H1 (cell line): ENCODE data around the gene AIF1. TPM values are rescaled to one million over a fixed set of nuclear protein-coding genes. Genes with fewer than 3 reads are reported as not detected.
A peak's percentile ranks its signal among the peaks of the same experiment; 100 is the strongest.

ENCODE experiments used
- CTCF ChIA-PET: fragments of 300-600 bp; sonication (Branson Sonifier 250); formaldehyde crosslinking; loops from one replicate; lab custom pipeline; 2021; ENCODE audit not compliant: partially characterized antibody; lab: Charles Lee
- POLR2A ChIA-PET: fragments of 300-600 bp; sonication (Branson Sonifier 250); formaldehyde crosslinking; loops from one replicate; lab custom pipeline; 2021; ENCODE audit warnings: inconsistent platforms; ENCODE audit not compliant: partially characterized antibody; lab: Charles Lee
- DNase-seq, 2 experiments: peaks; one replicate each; pipeline versions ENCODE4 v3.0.0 to v3.0.0-alpha.2; 2010 to 2022; ENCODE audit warnings: low spot score in 2 of 2, low read depth in 1 of 2, mixed read lengths in 1 of 2
- FAIRE-seq: peaks from 2 replicates; lab custom pipeline; 2011; peaks lifted over from hg19 to GRCh38; lab: Jason Lieb, UNC
- H2AFZ ChIP-seq: 2 replicates; pipeline ENCODE4 v1.8.1; 2012; ENCODE audit warnings: low read length, inconsistent platforms
- H2AK5ac ChIP-seq: 2 replicates; pipeline ENCODE4 v1.6.1; 2013; ENCODE audit warnings: low read depth, low read length
- H2BK120ac ChIP-seq: replicated peaks from 2 replicates; pipeline ENCODE3; 2013; ENCODE audit warnings: low read depth, low read length, inconsistent platforms
- H2BK12ac ChIP-seq: 2 replicates; pipeline ENCODE4 v1.6.1; 2013; ENCODE audit warnings: low read depth, low read length
- H2BK15ac ChIP-seq: 2 replicates; pipeline ENCODE4 v1.6.1; 2013; ENCODE audit warnings: low read length
- H2BK20ac ChIP-seq: 2 replicates; pipeline ENCODE4 v1.6.1; 2013; ENCODE audit warnings: low read length
- H2BK5ac ChIP-seq: 2 replicates; pipeline ENCODE4 v1.6.1; 2013; ENCODE audit warnings: low read depth, low read length
- H3K14ac ChIP-seq: 2 replicates; pipeline ENCODE4 v1.6.1; 2013; ENCODE audit warnings: inconsistent platforms; ENCODE audit not compliant: insufficient read length
- H3K18ac ChIP-seq: 2 replicates; pipeline ENCODE4 v1.6.1; 2013; ENCODE audit warnings: low read length; ENCODE audit errors: extremely low read depth
- H3K23ac ChIP-seq: 2 replicates; pipeline ENCODE4 v1.6.1; 2013; ENCODE audit warnings: inconsistent platforms; ENCODE audit not compliant: insufficient read length
- H3K23me2 ChIP-seq: 2 replicates; pipeline ENCODE4 v1.6.1; 2013; ENCODE audit warnings: low read depth, low read length
- H3K27ac ChIP-seq: 2 replicates; pipeline ENCODE4 v1.6.1; 2011; ENCODE audit warnings: low read depth, low read length, inconsistent platforms
- H3K27me3 ChIP-seq, 4 experiments: replicated peaks in 1 of 4; 1 replicate in 1 of 4; 2 replicates in 3 of 4; pipeline versions ENCODE4 v1.6.1 to v1.8.1; 2011 to 2013; ENCODE audit warnings: low read length in 3 of 4, mild to moderate bottlenecking in 3 of 4, inconsistent platforms in 2 of 4, mixed read lengths in 2 of 4, moderate library complexity in 1 of 4; ENCODE audit not compliant: control insufficient read depth in 3 of 4, insufficient read depth in 3 of 4; ENCODE audit errors: extremely low read depth in 1 of 4
- H3K36me3 ChIP-seq, 4 experiments: 2 replicates each; pipeline versions ENCODE4 v1.6.1 to v1.8.1; 2011 to 2013; ENCODE audit warnings: mild to moderate bottlenecking in 4 of 4, low read length in 3 of 4, moderate library complexity in 2 of 4, control low read depth in 1 of 4, inconsistent platforms in 1 of 4; ENCODE audit not compliant: insufficient read depth in 4 of 4, control insufficient read depth in 2 of 4
- H3K4ac ChIP-seq: replicated peaks from 2 replicates; pipeline ENCODE3; 2013; ENCODE audit warnings: low read length, low read depth, mixed read lengths, inconsistent platforms; ENCODE audit not compliant: insufficient read length
- H3K4me1 ChIP-seq, 4 experiments: replicated peaks in 1 of 4; 1 replicate in 1 of 4; 2 replicates in 3 of 4; pipeline versions ENCODE4 v1.6.1 to v1.8.1; 2011 to 2013; ENCODE audit warnings: low read length in 3 of 4, inconsistent platforms in 2 of 4, mixed read lengths in 1 of 4; ENCODE audit not compliant: insufficient read depth in 4 of 4, control insufficient read depth in 3 of 4
- H3K4me2 ChIP-seq, 2 experiments: 2 replicates each; pipeline versions ENCODE4 v1.6.1 to v1.8.1; 2011 to 2013; ENCODE audit warnings: low read depth in 2 of 2, low read length in 2 of 2, control low read depth in 1 of 2, inconsistent platforms in 1 of 2, mild to moderate bottlenecking in 1 of 2; ENCODE audit not compliant: insufficient read depth in 1 of 2
- H3K4me3 ChIP-seq, 4 experiments: fragments of 200-600, 300-600 bp in 1 of 4; sonication (generic), shearing (Covaris generic), sonication (Bioruptor Twin) in 1 of 4; 2 replicates each; pipeline versions ENCODE4 v1.5.1 to v1.8.1; 2011 to 2016; ENCODE audit warnings: low read length in 4 of 4, low read depth in 3 of 4, control low read depth in 2 of 4, inconsistent platforms in 2 of 4, mild to moderate bottlenecking in 2 of 4, mixed read lengths in 1 of 4, moderate library complexity in 1 of 4; ENCODE audit not compliant: insufficient read depth in 2 of 4; ENCODE audit errors: extremely low read depth in 1 of 4
- H3K56ac ChIP-seq: replicated peaks from 2 replicates; pipeline ENCODE3; 2013; ENCODE audit warnings: low read depth, mild to moderate bottlenecking, mixed read lengths, low read length, inconsistent platforms; ENCODE audit not compliant: insufficient read length
- H3K79me1 ChIP-seq: 2 replicates; pipeline ENCODE4 v1.6.1; 2013; ENCODE audit warnings: low read depth, low read length, control low read depth
- H3K79me2 ChIP-seq, 2 experiments: 2 replicates each; pipeline versions ENCODE4 v1.6.1 to v1.8.1; 2012 to 2013; ENCODE audit warnings: low read length in 2 of 2, mild to moderate bottlenecking in 2 of 2, inconsistent platforms in 1 of 2; ENCODE audit not compliant: insufficient read depth in 2 of 2, control insufficient read depth in 1 of 2
- H3K9ac ChIP-seq, 4 experiments: replicated peaks in 1 of 4; 1 replicate in 1 of 4; 2 replicates in 3 of 4; pipeline versions ENCODE4 v1.6.1 to v1.8.1; 2011 to 2013; ENCODE audit warnings: low read depth in 3 of 4, low read length in 3 of 4, control low read depth in 2 of 4, mild to moderate bottlenecking in 2 of 4, moderate library complexity in 2 of 4, inconsistent platforms in 1 of 4; ENCODE audit errors: extremely low read depth in 1 of 4
- H3K9me3 ChIP-seq, 2 experiments: 2 replicates each; pipeline versions ENCODE4 v1.6.1 to v1.8.1; 2012 to 2013; ENCODE audit warnings: mild to moderate bottlenecking in 2 of 2, moderate library complexity in 2 of 2, control low read depth in 1 of 2, inconsistent platforms in 1 of 2, low read depth in 1 of 2, low read length in 1 of 2, mixed read lengths in 1 of 2; ENCODE audit not compliant: insufficient read depth in 2 of 2
- H4K20me1 ChIP-seq, 2 experiments: replicated peaks in 1 of 2; 2 replicates each; pipeline versions ENCODE3 to v1.8.1; 2011 to 2013; ENCODE audit warnings: inconsistent platforms in 2 of 2, low read length in 2 of 2, mild to moderate bottlenecking in 1 of 2; ENCODE audit not compliant: insufficient read depth in 2 of 2, control insufficient read depth in 1 of 2
- H4K5ac ChIP-seq: 2 replicates; pipeline ENCODE4 v1.6.1; 2013; ENCODE audit warnings: low read length, low read depth, mixed read lengths, inconsistent platforms; ENCODE audit not compliant: insufficient read length
- H4K8ac ChIP-seq: 2 replicates; pipeline ENCODE4 v1.8.0; 2013; ENCODE audit warnings: mild to moderate bottlenecking, moderate library complexity, low read length, inconsistent platforms; ENCODE audit not compliant: insufficient read depth; ENCODE audit errors: extremely low read depth
- H4K91ac ChIP-seq: replicated peaks from 2 replicates; pipeline ENCODE3; 2013; ENCODE audit warnings: low read length, mixed read lengths, inconsistent platforms; ENCODE audit not compliant: insufficient read length
- EP300 ChIP-seq, 2 experiments: IDR thresholded peaks; 1 replicate in 1 of 2; 2 replicates in 1 of 2; pipeline ENCODE4 v1.6.1; 2011 to 2012; ENCODE audit warnings: low read depth in 2 of 2, low read length in 2 of 2, mild to moderate bottlenecking in 2 of 2, borderline replicate concordance in 1 of 2, inconsistent platforms in 1 of 2, moderate library complexity in 1 of 2
- FOSL1 ChIP-seq: IDR thresholded peaks from 2 replicates; pipeline ENCODE4 v1.6.1; 2011; ENCODE audit warnings: mild to moderate bottlenecking, low read depth, low read length, moderate library complexity; ENCODE audit not compliant: insufficient read depth
- WGBS, 2 experiments: shearing (Covaris generic) in 1 of 2; methylation state at CpG; one replicate each; pipeline versions ENCODE4 v1.1.6 to v1.1.7; 2013 to 2015; ENCODE audit warnings: low lambda C conversion rate in 2 of 2, mixed read lengths in 2 of 2, inconsistent platforms in 1 of 2, low coverage in 1 of 2, missing lambda C conversion rate in 1 of 2; ENCODE audit not compliant: insufficient replicate concordance in 2 of 2, insufficient coverage in 1 of 2, insufficient read length in 1 of 2; ENCODE audit errors: extremely low coverage in 1 of 2, missing lambda C conversion rate in 1 of 2; 5-methylcytosine and 5-hydroxymethylcytosine counted together
- polyA plus RNA-seq, 7 experiments: library from polyadenylated mRNA; depleted of rRNA in 3 of 7; stranded (reverse) in 5 of 7; unstranded in 2 of 7; fragments of >200 nt in 5 of 7; fragments of 200-250 nt in 2 of 7; gene quantifications; 1 replicate in 5 of 7; 2 replicates in 1 of 7; 4 replicates in 1 of 7; pipeline versions ENCODE4 v1.2.1 to v1.2.3, GENCODE V29; 2011 to 2013; ENCODE audit warnings: missing spikeins in 2 of 7, mixed read lengths in 2 of 7
- total RNA-seq: library from RNA; stranded (reverse); fragmentation: NEBNext Ultra II Directional; extraction: Animal tissue kit (Norgen Biotek cat#: 25700); gene quantifications from 2 replicates; pipeline ENCODE4 v1.2.1, GENCODE V29; 2021
- TF ChIP-seq, protein P1 (sequence below): IDR thresholded peaks from 2 replicates; pipeline ENCODE4 v1.6.1; 2011; ENCODE audit warnings: low read length, improper control_type of control experiment

Gene AIF1
- total and polyA plus RNA-seq, 2 of the 8 experiments (the other 6 are each of a cell fraction or from before 2014, with no cell fraction given), result 6.3 to 9.8 TPM

DNA sequence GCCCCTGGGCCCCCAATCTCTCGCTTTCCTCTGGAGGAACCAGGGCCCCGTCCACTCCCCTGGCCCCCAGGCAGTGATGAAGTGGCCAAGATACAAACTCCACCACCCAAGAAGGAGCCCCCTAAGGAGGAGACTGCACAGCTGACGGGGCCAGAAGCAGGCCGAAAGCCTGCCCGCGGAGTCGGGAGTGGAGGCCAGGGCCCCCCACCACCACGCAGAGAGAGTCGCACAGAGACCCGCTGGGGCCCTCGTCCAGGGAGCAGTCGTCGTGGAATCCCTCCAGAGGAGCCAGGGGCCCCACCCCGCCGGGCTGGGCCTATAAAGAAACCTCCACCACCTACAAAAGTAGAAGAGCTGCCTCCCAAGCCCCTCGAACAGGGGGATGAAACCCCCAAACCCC lies 16.2 kb downstream of the AIF1 start:
- H3K23ac ChIP-seq, result no peak overlapping the region
- H2BK12ac ChIP-seq, result no peak overlapping the region
- CTCF ChIA-PET, result interaction anchor here (0.8 kb wide), 1 partner anchor 22 kb away, joined by 3 read pairs; the partner anchor contains the start of gene BAG6
- H3K4me3 ChIP-seq, result no peak overlapping the region
- no peaks in the 10 kb centered on the region for H3K27me3 ChIP-seq
- H3K79me2 ChIP-seq, result no peaks in the 10 kb centered on the region; a peak in 1 of 4 replicates
- H4K20me1 ChIP-seq, result peaks cover 16 to 22% of the 10 kb centered on the region in 2 experiments
- WGBS, 2 experiments, result 98% methylated on average over 15 of the region's 16 CpGs; no CpG with 5 or more reads in 1 of the 2 experiments
- no peak overlapping the region for H3K4ac ChIP-seq
- H3K9ac ChIP-seq, result no peak overlapping the region
- H2BK15ac ChIP-seq, result no peak overlapping the region
- H3K4me2 ChIP-seq, result no peak overlapping the region
- TF ChIP-seq EP300 (IDR thresholded peaks at IDR 0.05; ENCODE audit: borderline replicate concordance in 1 of 2, low read depth in 2 of 2, low read length in 2 of 2), result no peak
- no peak for TF ChIP-seq FOSL1
- TF ChIP-seq, protein P1, sequence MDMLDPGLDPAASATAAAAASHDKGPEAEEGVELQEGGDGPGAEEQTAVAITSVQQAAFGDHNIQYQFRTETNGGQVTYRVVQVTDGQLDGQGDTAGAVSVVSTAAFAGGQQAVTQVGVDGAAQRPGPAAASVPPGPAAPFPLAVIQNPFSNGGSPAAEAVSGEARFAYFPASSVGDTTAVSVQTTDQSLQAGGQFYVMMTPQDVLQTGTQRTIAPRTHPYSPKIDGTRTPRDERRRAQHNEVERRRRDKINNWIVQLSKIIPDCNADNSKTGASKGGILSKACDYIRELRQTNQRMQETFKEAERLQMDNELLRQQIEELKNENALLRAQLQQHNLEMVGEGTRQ, result no peak
- H4K91ac ChIP-seq, result no peak overlapping the region
- H4K8ac ChIP-seq, result peak overlapping the region; percentile 3; the same call in 1 of the 2 replicates
- no peaks in the 10 kb centered on the region for H3K4me1 ChIP-seq
- H3K18ac ChIP-seq, result no peak overlapping the region
- H3K14ac ChIP-seq, result no peak overlapping the region
- no peaks in the 10 kb centered on the region for H3K9me3 ChIP-seq
- POLR2A ChIA-PET, result interaction anchor here (0.8 to 34.9 kb wide), 5 partner anchors 6 to 136 kb away, joined by 3 to 883 read pairs (median 648); partner anchors contain the start of genes AIF1, APOM, BAG6 and C6orf47
- no peak overlapping the region for H2AFZ ChIP-seq
- no peak overlapping the region for H4K5ac ChIP-seq
- FAIRE-seq (no peak), DNase-seq (no peak)
- H2BK20ac ChIP-seq, result no peak overlapping the region
- no peaks in the 10 kb centered on the region for H3K23me2 ChIP-seq
- no peak overlapping the region for H2BK5ac ChIP-seq
- peaks cover 13% of the 10 kb centered on the region; the same call in 1 of the 2 replicates for H3K79me1 ChIP-seq
- no peak overlapping the region for H2BK120ac ChIP-seq
- H2AK5ac ChIP-seq, result no peak overlapping the region
- H3K56ac ChIP-seq, result no peak overlapping the region
- no peak overlapping the region for H3K27ac ChIP-seq
- peaks cover 82 to 100% (median 97%) of the 10 kb centered on the region in 4 experiments for H3K36me3 ChIP-seq
